Vagina (tissue), 2 donors: Measurements from ENCODE around the gene HSD11B1. TPM values are rescaled to one million over a fixed set of nuclear protein-coding genes. Genes with fewer than 3 reads are reported as not detected.

Experiments
- DNase-seq, 2 donors: peaks; one replicate each; pipeline ENCODE4 v3.0.0-alpha.2; 2017; ENCODE audit errors: extremely low spot score in 2 of 2
- H3K27ac ChIP-seq: fragments of 200-600 bp; sonication (generic); one replicate; pipeline ENCODE4 v1.5.1; 2019
- H3K27me3 ChIP-seq: fragments of 200-600 bp; sonication (generic); one replicate; pipeline ENCODE4 v1.5.1; 2019
- H3K36me3 ChIP-seq, 2 donors: fragments of 200-600 bp; sonication (generic); one replicate each; pipeline ENCODE4 v1.5.1; 2017 to 2019
- H3K4me1 ChIP-seq: fragments of 200-600 bp; sonication (generic); one replicate; pipeline ENCODE4 v1.5.1; 2019
- H3K4me3 ChIP-seq, 2 donors: fragments of 200-600 bp; sonication (generic); 1 replicate in 1 of 2; 2 replicates in 1 of 2; pipeline ENCODE4 v1.5.1; 2016 to 2019
- H3K9me3 ChIP-seq: fragments of 200-600 bp; sonication (generic); one replicate; pipeline ENCODE4 v1.5.1; 2019
- CTCF ChIP-seq, 3 experiments: fragments of 450-650 bp in 2 of 3; fragments of 200-600 bp in 1 of 3; sonication (generic) in 1 of 3; IDR thresholded peaks; one replicate each; pipeline ENCODE4 v1.5.1; 2017 to 2019; ENCODE audit warnings: antibody characterized with exemption in 3 of 3, mild to moderate bottlenecking in 2 of 3, moderate library complexity in 2 of 3
- POLR2A ChIP-seq, 2 donors: fragments of 450-650 bp; IDR thresholded peaks; one replicate each; pipeline ENCODE4 v1.6.1; 2017; ENCODE audit warnings: antibody characterized with exemption in 2 of 2, mild to moderate bottlenecking in 2 of 2, moderate library complexity in 2 of 2
- POLR2AphosphoS5 ChIP-seq, 2 donors: sonication (generic); formaldehyde crosslinking; IDR thresholded peaks; one replicate each; pipeline ENCODE4 v1.9.0; 2017; ENCODE audit warnings: antibody characterized with exemption in 2 of 2, mild to moderate bottlenecking in 2 of 2, low read depth in 1 of 2; ENCODE audit not compliant: insufficient read depth in 1 of 2
- intact Hi-C: fragments of 100-400 bp; cut with DNase I; formaldehyde crosslinking; loops from one replicate; pipeline ENCODE4 v1.15.1; 2023
- total RNA-seq: library from RNA; depleted of rRNA; stranded (reverse); fragments of >200 nt; gene quantifications from one replicate; pipeline ENCODE4 v1.2.3, GENCODE V29; 2016

The HSD11B1 gene
- total RNA-seq, 1 donor from 2014 or later: 18.7 TPM

GRCh38 chr1:209777587-209777986 lies 72.9 kb downstream of the HSD11B1 start:
- Histone ChIP-seq H3K27me3 (no peaks in the 10 kb centered on the region), H3K27ac (no peak overlapping the region), H3K4me1 (no peaks in the 10 kb centered on the region), H3K9me3 (no peaks in the 10 kb centered on the region), H3K36me3 (no peaks in the 10 kb centered on the region), H3K4me3 (no peak overlapping the region)
- no peak for DNase-seq
- TF ChIP-seq POLR2AphosphoS5 (IDR thresholded peaks at IDR 0.05; ENCODE audit: insufficient read depth in 1 of 2, low read depth in 1 of 2) (no peak), POLR2A (IDR thresholded peaks at IDR 0.05) (no peak), CTCF (IDR thresholded peaks at IDR 0.05) (no peak)
- intact Hi-C loops: no loop called here

GRCh38 chr1:209778102-209778501 lies 73.5 kb downstream of the HSD11B1 start:
- TF ChIP-seq POLR2A (IDR thresholded peaks at IDR 0.05) (no peak), POLR2AphosphoS5 (IDR thresholded peaks at IDR 0.05; ENCODE audit: insufficient read depth in 1 of 2, low read depth in 1 of 2) (no peak), CTCF (IDR thresholded peaks at IDR 0.05) (no peak)
- H3K36me3 ChIP-seq: no peaks in the 10 kb centered on the region
- intact Hi-C loops: no loop called here
- no peak overlapping the region for H3K27ac ChIP-seq
- no peaks in the 10 kb centered on the region for H3K9me3 ChIP-seq
- no peak overlapping the region for H3K4me3 ChIP-seq
- no peak for DNase-seq
- H3K4me1 ChIP-seq: no peaks in the 10 kb centered on the region
- H3K27me3 ChIP-seq: no peaks in the 10 kb centered on the region

- no peaks in the 10 kb centered on the region for H3K27me3 ChIP-seq
- H3K4me3 ChIP-seq: no peak overlapping the region
- no peak for DNase-seq
- no peaks in the 10 kb centered on the region for H3K9me3 ChIP-seq
- no peaks in the 10 kb centered on the region for H3K36me3 ChIP-seq
- TF ChIP-seq POLR2A (IDR thresholded peaks at IDR 0.05): no peak
- no peak for TF ChIP-seq POLR2AphosphoS5 (IDR thresholded peaks at IDR 0.05; ENCODE audit: insufficient read depth in 1 of 2, low read depth in 1 of 2)
- no peak for TF ChIP-seq CTCF (IDR thresholded peaks at IDR 0.05)
- H3K4me1 ChIP-seq: peaks cover 15% of the 10 kb centered on the region
- no peak overlapping the region for H3K27ac ChIP-seq
- intact Hi-C loops: no loop called here
These were observed 75.6 kb downstream of the HSD11B1 start for GRCh38 chr1:209780268-209780667.

GRCh38 chr1:209783386-209783785 lies 78.7 kb downstream of the HSD11B1 start:
- no peaks in the 10 kb centered on the region for H3K36me3 ChIP-seq
- intact Hi-C loops: no loop called here
- TF ChIP-seq CTCF (IDR thresholded peaks at IDR 0.05) (no peak), POLR2A (IDR thresholded peaks at IDR 0.05) (no peak), POLR2AphosphoS5 (IDR thresholded peaks at IDR 0.05; ENCODE audit: insufficient read depth in 1 of 2, low read depth in 1 of 2) (no peak)
- H3K4me1 ChIP-seq: peaks cover 28% of the 10 kb centered on the region
- peak overlapping the region in 1 of 2 donors; percentile 56 for H3K4me3 ChIP-seq
- H3K27ac ChIP-seq: no peak overlapping the region
- DNase-seq: no peak
- no peaks in the 10 kb centered on the region for H3K9me3 ChIP-seq
- no peaks in the 10 kb centered on the region for H3K27me3 ChIP-seq

Other genes starting within 250 kb of the HSD11B1 start
- not detected for gene CAMK1G, start 121.1 kb upstream of the HSD11B1 start, total RNA-seq
- 68.8 TPM for gene LAMB3, start 52.4 kb upstream of the HSD11B1 start, total RNA-seq
- gene G0S2, start 29.4 kb upstream of the HSD11B1 start, total RNA-seq: 187 TPM
- gene TRAF3IP3, start 51.2 kb downstream of the HSD11B1 start, total RNA-seq: 7.1 TPM
- gene C1orf74, start 79.7 kb downstream of the HSD11B1 start, total RNA-seq: 2.0 TPM
- gene IRF6, start 101.3 kb downstream of the HSD11B1 start, total RNA-seq: 83.5 TPM
- 5.9 TPM for gene UTP25, start 123.1 kb downstream of the HSD11B1 start, total RNA-seq
- 0.49 TPM for gene SYT14, start 233.4 kb downstream of the HSD11B1 start, total RNA-seq